H1 (cell line): ENCODE results near the gene OR2B2. TPM values are rescaled to one million over a fixed set of nuclear protein-coding genes. Genes with fewer than 3 reads are reported as not detected.

Source experiments
- CHD2 ChIP-seq: IDR thresholded peaks from 2 replicates; pipeline ENCODE4 v1.6.1; 2012; ENCODE audit warnings: low read length, improper control_type of control experiment
- GABPA ChIP-seq: IDR thresholded peaks from 2 replicates; pipeline ENCODE4 v1.6.1; 2011; ENCODE audit warnings: mild to moderate bottlenecking, low read length, moderate library complexity, borderline replicate concordance; ENCODE audit not compliant: insufficient read depth
- GTF2F1 ChIP-seq: IDR thresholded peaks from 2 replicates; pipeline ENCODE4 v1.6.1; 2012; ENCODE audit warnings: low read depth, low read length, improper control_type of control experiment, borderline replicate concordance
- RBBP5 ChIP-seq: IDR thresholded peaks from 2 replicates; pipeline ENCODE4 v1.7.1; 2012; ENCODE audit warnings: low read depth, mild to moderate bottlenecking, inconsistent platforms, low read length, moderate library complexity, borderline replicate concordance
- RNF2 ChIP-seq: fragments of 200-900, 300-1000 bp; sonication (generic); IDR thresholded peaks from 2 replicates; pipeline ENCODE4 v1.7.1; 2016; ENCODE audit warnings: borderline replicate concordance, low read depth, mild to moderate bottlenecking, antibody characterized with exemption, low read length; ENCODE audit not compliant: poor library complexity, severe bottlenecking; ENCODE audit errors: missing control alignments
- SIRT6 ChIP-seq: IDR thresholded peaks from one replicate; pipeline ENCODE4 v1.7.1; 2012; ENCODE audit warnings: low read length, inconsistent platforms
- SRF ChIP-seq: IDR thresholded peaks from 2 replicates; pipeline ENCODE4 v1.6.1; 2011; ENCODE audit warnings: mild to moderate bottlenecking, low read depth, low read length, moderate library complexity
- TAF7 ChIP-seq: optimal IDR thresholded peaks from 2 replicates; pipeline ENCODE3; 2011; ENCODE audit warnings: low read depth, mild to moderate bottlenecking, inconsistent platforms, low read length, moderate library complexity, borderline replicate concordance
- polyA plus RNA-seq, 7 experiments: library from polyadenylated mRNA; depleted of rRNA in 3 of 7; stranded (reverse) in 5 of 7; unstranded in 2 of 7; fragments of >200 nt in 5 of 7; fragments of 200-250 nt in 2 of 7; gene quantifications; 1 replicate in 5 of 7; 2 replicates in 1 of 7; 4 replicates in 1 of 7; pipeline versions ENCODE4 v1.2.1 to v1.2.3, GENCODE V29; 2011 to 2013; ENCODE audit warnings: missing spikeins in 2 of 7, mixed read lengths in 2 of 7
- total RNA-seq: library from RNA; stranded (reverse); fragmentation: NEBNext Ultra II Directional; extraction: Animal tissue kit (Norgen Biotek cat#: 25700); gene quantifications from 2 replicates; pipeline ENCODE4 v1.2.1, GENCODE V29; 2021
- TF ChIP-seq, protein P1 (sequence below): fragments of 300-600 bp; sonication (generic); IDR thresholded peaks from 2 replicates; pipeline ENCODE4 v1.7.1; 2012; ENCODE audit warnings: low read length, moderate library complexity, mild to moderate bottlenecking, inconsistent platforms; ENCODE audit not compliant: insufficient replicate concordance
- TF ChIP-seq, protein P2 (sequence below): IDR thresholded peaks from 2 replicates; pipeline ENCODE4 v1.6.1; 2012; ENCODE audit warnings: inconsistent platforms

Gene OR2B2
- total and polyA plus RNA-seq, 2 of the 8 experiments (the other 6 are each of a cell fraction or from before 2014, with no cell fraction given): not detected

DNA sequence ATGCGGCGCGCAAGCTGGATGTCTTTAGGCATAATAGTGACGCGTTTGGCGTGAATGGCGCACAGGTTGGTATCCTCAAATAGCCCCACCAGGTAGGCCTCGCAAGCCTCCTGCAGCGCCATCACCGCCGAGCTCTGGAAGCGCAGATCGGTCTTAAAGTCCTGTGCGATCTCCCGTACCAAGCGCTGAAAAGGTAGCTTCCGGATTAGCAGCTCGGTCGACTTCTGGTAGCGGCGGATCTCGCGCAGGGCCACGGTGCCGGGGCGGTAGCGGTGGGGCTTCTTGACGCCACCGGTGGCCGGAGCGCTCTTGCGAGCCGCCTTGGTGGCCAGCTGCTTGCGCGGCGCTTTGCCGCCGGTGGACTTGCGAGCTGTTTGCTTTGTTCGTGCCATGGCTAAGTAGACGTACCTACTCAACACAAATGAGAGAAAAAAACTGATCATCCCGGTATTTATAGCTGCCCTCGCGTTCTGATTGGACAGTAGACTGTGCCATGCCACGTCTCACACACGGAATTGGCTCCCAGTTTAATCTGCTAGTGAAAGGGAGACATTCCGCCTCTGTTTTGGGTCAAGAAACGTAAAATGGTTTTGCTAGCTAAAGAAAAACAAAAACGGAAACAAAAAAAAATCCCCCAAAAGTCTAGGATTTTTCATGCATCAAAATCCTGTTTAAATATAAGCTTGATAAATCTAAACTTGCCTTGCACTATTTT is 40.1 kb downstream of the OR2B2 start (continued):
- TF ChIP-seq, protein P1, sequence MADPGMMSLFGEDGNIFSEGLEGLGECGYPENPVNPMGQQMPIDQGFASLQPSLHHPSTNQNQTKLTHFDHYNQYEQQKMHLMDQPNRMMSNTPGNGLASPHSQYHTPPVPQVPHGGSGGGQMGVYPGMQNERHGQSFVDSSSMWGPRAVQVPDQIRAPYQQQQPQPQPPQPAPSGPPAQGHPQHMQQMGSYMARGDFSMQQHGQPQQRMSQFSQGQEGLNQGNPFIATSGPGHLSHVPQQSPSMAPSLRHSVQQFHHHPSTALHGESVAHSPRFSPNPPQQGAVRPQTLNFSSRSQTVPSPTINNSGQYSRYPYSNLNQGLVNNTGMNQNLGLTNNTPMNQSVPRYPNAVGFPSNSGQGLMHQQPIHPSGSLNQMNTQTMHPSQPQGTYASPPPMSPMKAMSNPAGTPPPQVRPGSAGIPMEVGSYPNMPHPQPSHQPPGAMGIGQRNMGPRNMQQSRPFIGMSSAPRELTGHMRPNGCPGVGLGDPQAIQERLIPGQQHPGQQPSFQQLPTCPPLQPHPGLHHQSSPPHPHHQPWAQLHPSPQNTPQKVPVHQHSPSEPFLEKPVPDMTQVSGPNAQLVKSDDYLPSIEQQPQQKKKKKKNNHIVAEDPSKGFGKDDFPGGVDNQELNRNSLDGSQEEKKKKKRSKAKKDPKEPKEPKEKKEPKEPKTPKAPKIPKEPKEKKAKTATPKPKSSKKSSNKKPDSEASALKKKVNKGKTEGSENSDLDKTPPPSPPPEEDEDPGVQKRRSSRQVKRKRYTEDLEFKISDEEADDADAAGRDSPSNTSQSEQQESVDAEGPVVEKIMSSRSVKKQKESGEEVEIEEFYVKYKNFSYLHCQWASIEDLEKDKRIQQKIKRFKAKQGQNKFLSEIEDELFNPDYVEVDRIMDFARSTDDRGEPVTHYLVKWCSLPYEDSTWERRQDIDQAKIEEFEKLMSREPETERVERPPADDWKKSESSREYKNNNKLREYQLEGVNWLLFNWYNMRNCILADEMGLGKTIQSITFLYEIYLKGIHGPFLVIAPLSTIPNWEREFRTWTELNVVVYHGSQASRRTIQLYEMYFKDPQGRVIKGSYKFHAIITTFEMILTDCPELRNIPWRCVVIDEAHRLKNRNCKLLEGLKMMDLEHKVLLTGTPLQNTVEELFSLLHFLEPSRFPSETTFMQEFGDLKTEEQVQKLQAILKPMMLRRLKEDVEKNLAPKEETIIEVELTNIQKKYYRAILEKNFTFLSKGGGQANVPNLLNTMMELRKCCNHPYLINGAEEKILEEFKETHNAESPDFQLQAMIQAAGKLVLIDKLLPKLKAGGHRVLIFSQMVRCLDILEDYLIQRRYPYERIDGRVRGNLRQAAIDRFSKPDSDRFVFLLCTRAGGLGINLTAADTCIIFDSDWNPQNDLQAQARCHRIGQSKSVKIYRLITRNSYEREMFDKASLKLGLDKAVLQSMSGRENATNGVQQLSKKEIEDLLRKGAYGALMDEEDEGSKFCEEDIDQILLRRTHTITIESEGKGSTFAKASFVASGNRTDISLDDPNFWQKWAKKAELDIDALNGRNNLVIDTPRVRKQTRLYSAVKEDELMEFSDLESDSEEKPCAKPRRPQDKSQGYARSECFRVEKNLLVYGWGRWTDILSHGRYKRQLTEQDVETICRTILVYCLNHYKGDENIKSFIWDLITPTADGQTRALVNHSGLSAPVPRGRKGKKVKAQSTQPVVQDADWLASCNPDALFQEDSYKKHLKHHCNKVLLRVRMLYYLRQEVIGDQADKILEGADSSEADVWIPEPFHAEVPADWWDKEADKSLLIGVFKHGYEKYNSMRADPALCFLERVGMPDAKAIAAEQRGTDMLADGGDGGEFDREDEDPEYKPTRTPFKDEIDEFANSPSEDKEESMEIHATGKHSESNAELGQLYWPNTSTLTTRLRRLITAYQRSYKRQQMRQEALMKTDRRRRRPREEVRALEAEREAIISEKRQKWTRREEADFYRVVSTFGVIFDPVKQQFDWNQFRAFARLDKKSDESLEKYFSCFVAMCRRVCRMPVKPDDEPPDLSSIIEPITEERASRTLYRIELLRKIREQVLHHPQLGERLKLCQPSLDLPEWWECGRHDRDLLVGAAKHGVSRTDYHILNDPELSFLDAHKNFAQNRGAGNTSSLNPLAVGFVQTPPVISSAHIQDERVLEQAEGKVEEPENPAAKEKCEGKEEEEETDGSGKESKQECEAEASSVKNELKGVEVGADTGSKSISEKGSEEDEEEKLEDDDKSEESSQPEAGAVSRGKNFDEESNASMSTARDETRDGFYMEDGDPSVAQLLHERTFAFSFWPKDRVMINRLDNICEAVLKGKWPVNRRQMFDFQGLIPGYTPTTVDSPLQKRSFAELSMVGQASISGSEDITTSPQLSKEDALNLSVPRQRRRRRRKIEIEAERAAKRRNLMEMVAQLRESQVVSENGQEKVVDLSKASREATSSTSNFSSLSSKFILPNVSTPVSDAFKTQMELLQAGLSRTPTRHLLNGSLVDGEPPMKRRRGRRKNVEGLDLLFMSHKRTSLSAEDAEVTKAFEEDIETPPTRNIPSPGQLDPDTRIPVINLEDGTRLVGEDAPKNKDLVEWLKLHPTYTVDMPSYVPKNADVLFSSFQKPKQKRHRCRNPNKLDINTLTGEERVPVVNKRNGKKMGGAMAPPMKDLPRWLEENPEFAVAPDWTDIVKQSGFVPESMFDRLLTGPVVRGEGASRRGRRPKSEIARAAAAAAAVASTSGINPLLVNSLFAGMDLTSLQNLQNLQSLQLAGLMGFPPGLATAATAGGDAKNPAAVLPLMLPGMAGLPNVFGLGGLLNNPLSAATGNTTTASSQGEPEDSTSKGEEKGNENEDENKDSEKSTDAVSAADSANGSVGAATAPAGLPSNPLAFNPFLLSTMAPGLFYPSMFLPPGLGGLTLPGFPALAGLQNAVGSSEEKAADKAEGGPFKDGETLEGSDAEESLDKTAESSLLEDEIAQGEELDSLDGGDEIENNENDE: no peak
- TF ChIP-seq TAF7: peak; percentile 78
- no peak for TF ChIP-seq CHD2
- no peak for TF ChIP-seq GABPA
- TF ChIP-seq RNF2: no peak
- peak; percentile 59 for TF ChIP-seq RBBP5
- no peak for TF ChIP-seq SIRT6
- TF ChIP-seq, protein P2, sequence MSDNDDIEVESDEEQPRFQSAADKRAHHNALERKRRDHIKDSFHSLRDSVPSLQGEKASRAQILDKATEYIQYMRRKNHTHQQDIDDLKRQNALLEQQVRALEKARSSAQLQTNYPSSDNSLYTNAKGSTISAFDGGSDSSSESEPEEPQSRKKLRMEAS: no peak
- peak; percentile 98 for TF ChIP-seq GTF2F1
- no peak for TF ChIP-seq SRF
